ENCODE data around the gene HOXA13. TPM values are rescaled to one million over a fixed set of nuclear protein-coding genes. Genes with fewer than 3 reads are reported as not detected.

HOXA13 gene
- total and polyA plus RNA-seq, 11 donors: not detected

- H3K27me3 ChIP-seq: peaks cover 91 to 100% (median 99%) of the 10 kb centered on the region in 9 donors
- H3K27ac ChIP-seq: peak overlapping the region in 1 of 12 donors; percentile 91
- no peaks in the 10 kb centered on the region for H3K9me3 ChIP-seq
- H3K4me1 ChIP-seq: peaks cover 0 to 54% (median 21%) of the 10 kb centered on the region in 12 donors
- peak overlapping the region in 1 of 12 donors; percentile 6 for H3K4me3 ChIP-seq
- WGBS, 4 donors: 15 to 20% (median 17%) methylated on average over 11 of the region's 11 CpGs
- no peaks in the 10 kb centered on the region for H3K36me3 ChIP-seq
- ATAC-seq (no peak), DNase-seq (no peak)
- intact Hi-C loops (cut with DNase I): loop anchor here in 1 of 10 donors (10.0 kb wide), 1 partner anchor 1306 kb away; no protein-coding TSS in a partner anchor
- TF ChIP-seq CTCF (IDR thresholded peaks at IDR 0.05) (no peak), POLR2A (IDR thresholded peaks at IDR 0.05) (no peak)
Observed at GRCh38 chr7:27170426-27171324, 29.2 kb downstream of the HOXA13 start.

- no peak for TF ChIP-seq POLR2A (IDR thresholded peaks at IDR 0.05)
- TF ChIP-seq CTCF (IDR thresholded peaks at IDR 0.05): no peak
- Histone ChIP-seq H3K27ac (peak overlapping the region in 1 of 12 donors; percentile 91), H3K4me3 (peak overlapping the region in 1 of 12 donors; percentile 12), H3K9me3 (no peaks in the 10 kb centered on the region), H3K27me3 (peaks cover 91 to 100% (median 99%) of the 10 kb centered on the region in 9 donors), H3K4me1 (peaks cover 0 to 63% (median 21%) of the 10 kb centered on the region in 12 donors), H3K36me3 (no peaks in the 10 kb centered on the region)
- no peak for ATAC-seq
- intact Hi-C loops (cut with DNase I): loop anchor here in 8 of 10 donors (10.0 kb wide), 6 partner anchors 805 to 1315 kb away; no protein-coding TSS in a partner anchor
- peak in 2 of 5 donors; percentile 17 to 56 for DNase-seq
- 2 to 7% (median 5%) methylated on average over 25 to 46 of the region's 46 CpGs for WGBS, 4 donors
Observed at GRCh38 chr7:27169658-27170425, 30.0 kb downstream of the HOXA13 start.

- H3K9me3 ChIP-seq: no peaks in the 10 kb centered on the region
- H3K36me3 ChIP-seq: no peaks in the 10 kb centered on the region
- no peak overlapping the region for H3K4me3 ChIP-seq
- no peak for ATAC-seq
- peak in 2 of 5 donors; percentile 1 to 49 for DNase-seq
- TF ChIP-seq CTCF (IDR thresholded peaks at IDR 0.05) (no peak), POLR2A (IDR thresholded peaks at IDR 0.05) (no peak)
- peaks cover 0 to 63% (median 16%) of the 10 kb centered on the region in 12 donors for H3K4me1 ChIP-seq
- peaks cover 90 to 100% (median 99%) of the 10 kb centered on the region in 9 donors for H3K27me3 ChIP-seq
- H3K27ac ChIP-seq: peak overlapping the region in 1 of 12 donors; percentile 91
- intact Hi-C loops (cut with DNase I): loop anchor here in 7 of 10 donors (10.0 kb wide), 6 partner anchors 804 to 1314 kb away; no protein-coding TSS in a partner anchor
- 13 to 23% (median 19%) methylated on average over 15 to 25 of the region's 25 CpGs for WGBS, 4 donors
Observed at GRCh38 chr7:27168265-27168947, 31.5 kb downstream of the HOXA13 start.

Measured in heart left ventricle (tissue), 16 donors.